ENCODE measurements around the gene P2RX3.

The P2RX3 gene

DNA sequence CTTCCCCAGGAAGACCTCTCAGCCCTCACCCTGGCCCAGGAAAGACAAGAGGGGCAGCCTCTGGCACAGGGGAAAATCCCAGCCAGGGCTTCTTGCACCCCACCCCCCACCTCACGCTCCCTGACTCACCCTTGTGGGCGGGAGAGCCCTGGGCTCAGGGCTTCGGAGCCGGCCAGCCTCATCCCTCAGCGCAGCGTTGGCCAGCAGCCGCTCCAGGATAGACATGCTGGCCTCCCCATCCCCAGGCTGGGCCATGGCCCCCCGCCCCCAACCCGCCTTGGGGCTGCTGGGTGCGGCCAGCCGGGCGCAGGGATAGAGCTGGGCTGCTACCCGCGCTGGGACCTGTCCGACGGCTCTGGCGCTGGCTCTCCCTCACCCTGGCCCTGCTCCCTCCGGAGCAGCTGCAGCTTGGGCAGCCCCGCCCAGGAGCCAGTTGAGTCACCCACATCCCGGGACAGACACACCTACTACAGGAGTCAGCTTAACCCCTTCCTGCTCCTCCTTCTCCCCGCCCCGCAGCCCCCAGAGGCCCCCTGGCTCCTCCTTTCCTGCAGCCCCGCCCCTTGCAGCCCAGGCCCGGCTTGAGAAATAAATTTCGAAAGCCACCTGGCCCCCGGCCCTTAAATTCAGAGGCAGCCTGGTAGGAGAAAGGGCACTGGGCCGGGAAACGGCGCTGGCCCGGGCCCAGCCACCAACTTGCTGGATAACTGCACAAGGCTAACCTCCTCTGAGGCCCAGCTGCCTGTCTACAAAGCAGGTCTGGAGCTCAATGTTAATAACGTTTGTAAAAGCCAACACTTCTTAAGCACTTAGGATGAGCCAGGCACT, 26.8 kb upstream of the P2RX3 start:
- TF ChIP-seq, protein P1, sequence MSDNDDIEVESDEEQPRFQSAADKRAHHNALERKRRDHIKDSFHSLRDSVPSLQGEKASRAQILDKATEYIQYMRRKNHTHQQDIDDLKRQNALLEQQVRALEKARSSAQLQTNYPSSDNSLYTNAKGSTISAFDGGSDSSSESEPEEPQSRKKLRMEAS (IDR thresholded peaks at IDR 0.05) = peak; percentile 15; the same call in 1 of the 2 replicates
- TF ChIP-seq EGR1 (IDR thresholded peaks at IDR 0.05) = no peak
- TF ChIP-seq TCF12 (IDR thresholded peaks at IDR 0.05; ENCODE audit: low read depth) = peak; percentile 63; the same call in 1 of the 2 replicates
- TF ChIP-seq, protein P2, sequence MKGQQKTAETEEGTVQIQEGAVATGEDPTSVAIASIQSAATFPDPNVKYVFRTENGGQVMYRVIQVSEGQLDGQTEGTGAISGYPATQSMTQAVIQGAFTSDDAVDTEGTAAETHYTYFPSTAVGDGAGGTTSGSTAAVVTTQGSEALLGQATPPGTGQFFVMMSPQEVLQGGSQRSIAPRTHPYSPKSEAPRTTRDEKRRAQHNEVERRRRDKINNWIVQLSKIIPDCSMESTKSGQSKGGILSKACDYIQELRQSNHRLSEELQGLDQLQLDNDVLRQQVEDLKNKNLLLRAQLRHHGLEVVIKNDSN (IDR thresholded peaks at IDR 0.05) = no peak
- TF ChIP-seq CREB1 (IDR thresholded peaks at IDR 0.05; ENCODE audit: low read depth) = no peak
- TF ChIP-seq TAF1 (IDR thresholded peaks at IDR 0.05; ENCODE audit: low read depth) = peak; percentile 60; the same call in 1 of the 2 replicates
- peak; percentile 48; the same call in 1 of the 2 replicates for TF ChIP-seq ZBTB7A (IDR thresholded peaks at IDR 0.05; ENCODE audit: low read depth)
- no peak; the same call in 1 of the 2 replicates for TF ChIP-seq EP300 (IDR thresholded peaks at IDR 0.05; ENCODE audit: borderline replicate concordance)
- TF ChIP-seq CEBPB (IDR thresholded peaks at IDR 0.05) = no peak

- no peak for TF ChIP-seq YY1 (IDR thresholded peaks at IDR 0.05; ENCODE audit: low read depth)
- no peak for TF ChIP-seq TAF1 (IDR thresholded peaks at IDR 0.05; ENCODE audit: low read depth)
- TF ChIP-seq EGR1 (IDR thresholded peaks at IDR 0.05) = no peak
- TF ChIP-seq NFIC (IDR thresholded peaks at IDR 0.05) = no peak
- no peak for TF ChIP-seq FOXM1 (IDR thresholded peaks at IDR 0.05; ENCODE audit: borderline replicate concordance, low read depth)
- TF ChIP-seq EP300 (IDR thresholded peaks at IDR 0.05; ENCODE audit: borderline replicate concordance) = no peak
- TF ChIP-seq, protein P2 (IDR thresholded peaks at IDR 0.05) = no peak
- TF ChIP-seq RAD21 (IDR thresholded peaks at IDR 0.05; ENCODE audit: low read depth) = no peak
- no peak for TF ChIP-seq CEBPB (IDR thresholded peaks at IDR 0.05)
- TF ChIP-seq ZBTB7A (IDR thresholded peaks at IDR 0.05; ENCODE audit: low read depth) = no peak
- no peak for TF ChIP-seq TCF12 (IDR thresholded peaks at IDR 0.05; ENCODE audit: low read depth)
- TF ChIP-seq CREB1 (IDR thresholded peaks at IDR 0.05; ENCODE audit: low read depth) = no peak
- TF ChIP-seq, protein P3, sequence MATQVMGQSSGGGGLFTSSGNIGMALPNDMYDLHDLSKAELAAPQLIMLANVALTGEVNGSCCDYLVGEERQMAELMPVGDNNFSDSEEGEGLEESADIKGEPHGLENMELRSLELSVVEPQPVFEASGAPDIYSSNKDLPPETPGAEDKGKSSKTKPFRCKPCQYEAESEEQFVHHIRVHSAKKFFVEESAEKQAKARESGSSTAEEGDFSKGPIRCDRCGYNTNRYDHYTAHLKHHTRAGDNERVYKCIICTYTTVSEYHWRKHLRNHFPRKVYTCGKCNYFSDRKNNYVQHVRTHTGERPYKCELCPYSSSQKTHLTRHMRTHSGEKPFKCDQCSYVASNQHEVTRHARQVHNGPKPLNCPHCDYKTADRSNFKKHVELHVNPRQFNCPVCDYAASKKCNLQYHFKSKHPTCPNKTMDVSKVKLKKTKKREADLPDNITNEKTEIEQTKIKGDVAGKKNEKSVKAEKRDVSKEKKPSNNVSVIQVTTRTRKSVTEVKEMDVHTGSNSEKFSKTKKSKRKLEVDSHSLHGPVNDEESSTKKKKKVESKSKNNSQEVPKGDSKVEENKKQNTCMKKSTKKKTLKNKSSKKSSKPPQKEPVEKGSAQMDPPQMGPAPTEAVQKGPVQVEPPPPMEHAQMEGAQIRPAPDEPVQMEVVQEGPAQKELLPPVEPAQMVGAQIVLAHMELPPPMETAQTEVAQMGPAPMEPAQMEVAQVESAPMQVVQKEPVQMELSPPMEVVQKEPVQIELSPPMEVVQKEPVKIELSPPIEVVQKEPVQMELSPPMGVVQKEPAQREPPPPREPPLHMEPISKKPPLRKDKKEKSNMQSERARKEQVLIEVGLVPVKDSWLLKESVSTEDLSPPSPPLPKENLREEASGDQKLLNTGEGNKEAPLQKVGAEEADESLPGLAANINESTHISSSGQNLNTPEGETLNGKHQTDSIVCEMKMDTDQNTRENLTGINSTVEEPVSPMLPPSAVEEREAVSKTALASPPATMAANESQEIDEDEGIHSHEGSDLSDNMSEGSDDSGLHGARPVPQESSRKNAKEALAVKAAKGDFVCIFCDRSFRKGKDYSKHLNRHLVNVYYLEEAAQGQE (IDR thresholded peaks at IDR 0.05; ENCODE audit: low read depth) = no peak
- TF ChIP-seq TEAD4 (IDR thresholded peaks at IDR 0.05) = no peak
- TF ChIP-seq, protein P1 (IDR thresholded peaks at IDR 0.05) = no peak
Measured at GRCh38 chr11:57312511-57313021, 25.6 kb upstream of the P2RX3 start.

DNA sequence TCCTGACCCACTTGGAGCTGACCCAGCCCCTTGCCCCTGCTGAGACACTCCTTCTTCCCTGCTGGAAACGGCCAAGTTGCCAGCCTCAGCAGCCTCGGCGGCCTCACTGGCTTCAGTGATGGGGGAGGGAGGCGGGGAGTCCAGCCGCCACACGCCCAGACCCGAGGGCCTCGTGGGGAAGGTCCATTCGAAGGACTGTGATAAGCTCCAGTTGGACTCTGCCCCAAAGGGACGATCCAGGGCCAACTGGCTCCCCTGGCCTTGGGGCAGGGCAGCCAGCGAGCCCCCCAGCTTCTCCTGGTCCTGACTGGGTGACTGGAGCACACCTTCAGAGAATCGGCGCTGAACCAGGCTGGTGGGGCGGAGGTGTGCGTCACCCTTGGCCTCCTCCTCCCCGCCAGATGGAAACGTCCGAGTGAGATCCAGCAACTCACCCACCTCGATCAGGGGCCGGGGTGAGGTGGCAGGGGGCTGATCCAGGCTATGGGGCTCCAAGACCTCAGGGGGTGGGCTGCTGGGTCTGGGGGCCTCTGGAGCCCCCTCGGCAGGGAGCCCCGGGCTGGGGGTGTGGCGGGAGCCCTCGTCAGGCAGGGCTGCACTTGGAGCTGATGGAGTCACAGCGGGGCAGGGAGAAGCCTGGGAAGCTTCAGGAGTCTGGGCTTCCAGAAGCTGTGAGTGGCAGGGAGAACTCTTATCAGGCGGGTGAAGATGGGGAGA, 24.9 kb upstream of the P2RX3 start:
- TF ChIP-seq YY1 (IDR thresholded peaks at IDR 0.05; ENCODE audit: low read depth) (no peak), EP300 (IDR thresholded peaks at IDR 0.05; ENCODE audit: borderline replicate concordance) (no peak), NFIC (IDR thresholded peaks at IDR 0.05) (no peak), TEAD4 (IDR thresholded peaks at IDR 0.05) (no peak)
- TF ChIP-seq, protein P3 (IDR thresholded peaks at IDR 0.05; ENCODE audit: low read depth) = no peak
- TF ChIP-seq, protein P1 (IDR thresholded peaks at IDR 0.05) = no peak

DNA sequence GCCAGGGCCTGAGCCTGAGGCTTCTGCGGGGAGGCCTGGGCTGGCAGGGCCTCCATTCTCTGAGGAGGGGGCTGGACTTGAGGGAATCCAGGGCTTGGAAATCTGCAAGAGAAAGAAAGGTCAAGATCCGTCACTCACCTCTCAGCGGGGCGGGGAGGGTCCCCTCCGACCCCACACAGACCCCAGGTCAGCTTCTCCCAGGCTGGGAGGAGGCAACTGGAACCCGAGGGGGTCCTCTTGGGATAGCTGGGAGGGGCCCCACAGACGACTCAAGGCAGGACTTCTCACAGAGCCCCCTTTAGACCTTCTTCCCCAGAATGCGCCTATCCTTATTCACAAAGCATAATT, 24.4 kb upstream of the P2RX3 start:
- TF ChIP-seq EP300 (IDR thresholded peaks at IDR 0.05; ENCODE audit: borderline replicate concordance) (no peak), ZBTB7A (IDR thresholded peaks at IDR 0.05; ENCODE audit: low read depth) (no peak), TEAD4 (IDR thresholded peaks at IDR 0.05) (no peak), TCF12 (IDR thresholded peaks at IDR 0.05; ENCODE audit: low read depth) (no peak), CREB1 (IDR thresholded peaks at IDR 0.05; ENCODE audit: low read depth) (no peak), YY1 (IDR thresholded peaks at IDR 0.05; ENCODE audit: low read depth) (no peak), TAF1 (IDR thresholded peaks at IDR 0.05; ENCODE audit: low read depth) (no peak)
- TF ChIP-seq, protein P1 (IDR thresholded peaks at IDR 0.05) = no peak
- TF ChIP-seq, protein P3 (IDR thresholded peaks at IDR 0.05; ENCODE audit: low read depth) = no peak
